ENCODE measurements around the gene REM1.

The REM1 gene

GRCh38 chr20:31527266-31527665 is 52.2 kb downstream of the REM1 start:
- TF ChIP-seq, protein P1, sequence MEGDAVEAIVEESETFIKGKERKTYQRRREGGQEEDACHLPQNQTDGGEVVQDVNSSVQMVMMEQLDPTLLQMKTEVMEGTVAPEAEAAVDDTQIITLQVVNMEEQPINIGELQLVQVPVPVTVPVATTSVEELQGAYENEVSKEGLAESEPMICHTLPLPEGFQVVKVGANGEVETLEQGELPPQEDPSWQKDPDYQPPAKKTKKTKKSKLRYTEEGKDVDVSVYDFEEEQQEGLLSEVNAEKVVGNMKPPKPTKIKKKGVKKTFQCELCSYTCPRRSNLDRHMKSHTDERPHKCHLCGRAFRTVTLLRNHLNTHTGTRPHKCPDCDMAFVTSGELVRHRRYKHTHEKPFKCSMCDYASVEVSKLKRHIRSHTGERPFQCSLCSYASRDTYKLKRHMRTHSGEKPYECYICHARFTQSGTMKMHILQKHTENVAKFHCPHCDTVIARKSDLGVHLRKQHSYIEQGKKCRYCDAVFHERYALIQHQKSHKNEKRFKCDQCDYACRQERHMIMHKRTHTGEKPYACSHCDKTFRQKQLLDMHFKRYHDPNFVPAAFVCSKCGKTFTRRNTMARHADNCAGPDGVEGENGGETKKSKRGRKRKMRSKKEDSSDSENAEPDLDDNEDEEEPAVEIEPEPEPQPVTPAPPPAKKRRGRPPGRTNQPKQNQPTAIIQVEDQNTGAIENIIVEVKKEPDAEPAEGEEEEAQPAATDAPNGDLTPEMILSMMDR (IDR thresholded peaks at IDR 0.05; ENCODE audit: control insufficient read depth, extremely low read depth, insufficient read depth) = no peak
- no peak for DNase-seq (ENCODE audit: low read depth)
- H3K4me3 ChIP-seq (ENCODE audit: low read depth, low read length) = no peak overlapping the region
